C1 segment of cervical spinal cord (tissue), 14 donors: Measurements from ENCODE around the gene THUMPD1.
A peak's percentile ranks its signal among the peaks of the same experiment; 100 is the strongest.
"Not testable (repeated sequence)": the region's sequence is repeated elsewhere in the genome, so short reads cannot be mapped to it uniquely, and the experiment has no call there.

Experiments
- DNase-seq, 14 donors: peaks; one replicate each; lab custom pipeline; 2025; lab: John Stamatoyannopoulos, UW

Gene THUMPD1, protein sequence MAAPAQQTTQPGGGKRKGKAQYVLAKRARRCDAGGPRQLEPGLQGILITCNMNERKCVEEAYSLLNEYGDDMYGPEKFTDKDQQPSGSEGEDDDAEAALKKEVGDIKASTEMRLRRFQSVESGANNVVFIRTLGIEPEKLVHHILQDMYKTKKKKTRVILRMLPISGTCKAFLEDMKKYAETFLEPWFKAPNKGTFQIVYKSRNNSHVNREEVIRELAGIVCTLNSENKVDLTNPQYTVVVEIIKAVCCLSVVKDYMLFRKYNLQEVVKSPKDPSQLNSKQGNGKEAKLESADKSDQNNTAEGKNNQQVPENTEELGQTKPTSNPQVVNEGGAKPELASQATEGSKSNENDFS

GRCh38 chr16:20741554-20742285 is at the start of gene THUMPD1:
Gene THUMPD1, minus strand, starts transcription at chr16:20741818. Its CDS starts 79 bp downstream, at chr16:20741739.
- DNase-seq = peak; percentile 40 to 92 (median 86)

DNA sequence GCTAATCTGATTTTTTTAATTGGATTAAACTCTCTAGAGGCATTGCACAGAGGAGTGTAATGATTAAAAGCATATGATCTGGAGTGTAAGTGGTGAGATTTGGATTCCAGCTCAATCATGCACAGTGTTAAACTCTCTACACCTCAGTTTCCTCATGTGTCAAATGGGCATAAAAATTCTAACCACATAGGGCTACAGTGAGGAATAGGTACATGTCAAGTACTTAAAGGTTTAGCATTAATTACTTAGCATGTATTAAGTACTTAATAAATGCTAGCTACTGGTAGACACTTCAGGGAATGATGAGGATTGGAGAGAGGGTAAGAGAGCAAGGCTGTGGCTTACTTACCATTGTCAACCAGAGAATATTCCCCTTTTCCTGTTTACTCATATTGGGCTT is 47.5 kb upstream of the THUMPD1 start:
- no peak for DNase-seq

GRCh38 chr16:20784204-20784603 is 42.6 kb upstream of the THUMPD1 start:
- DNase-seq = no peak

DNA sequence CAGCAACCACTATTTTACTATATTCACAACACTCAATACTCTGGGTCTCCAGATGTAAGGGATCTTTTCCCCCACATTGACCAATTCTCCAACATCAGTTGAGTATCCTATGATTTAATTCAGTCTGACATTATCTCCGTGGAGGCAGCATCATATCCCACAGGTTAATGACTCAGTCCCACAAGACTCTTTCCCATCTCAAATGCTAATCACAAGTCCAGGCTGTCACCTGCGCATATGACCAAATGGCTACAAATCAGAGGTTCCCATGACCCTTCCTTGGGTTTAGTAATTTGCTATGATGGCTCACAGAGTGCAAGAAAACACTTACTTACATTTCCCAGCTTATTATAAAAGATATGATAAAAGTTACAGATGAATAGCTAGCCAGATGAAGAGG is 40.9 kb upstream of the THUMPD1 start:
- no peak for DNase-seq

DNA sequence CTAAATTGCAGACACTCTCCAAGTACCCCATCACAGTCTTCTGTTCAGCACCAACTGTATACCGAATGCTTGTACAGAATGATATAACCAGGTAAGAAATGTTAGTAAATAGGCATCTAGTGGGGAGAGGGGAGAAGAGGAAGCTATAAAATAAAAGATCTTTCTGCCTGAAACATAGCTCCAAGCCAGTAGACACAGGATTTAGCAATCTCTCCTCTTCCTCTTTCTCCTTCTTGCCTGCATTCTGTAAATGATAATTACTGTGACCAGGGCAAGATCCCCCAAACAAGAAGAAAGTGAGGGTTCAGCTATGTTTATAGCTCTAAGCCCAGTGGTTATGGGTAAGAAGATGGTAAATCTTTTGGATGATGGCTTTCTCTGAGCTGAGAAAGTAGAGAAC is 40.1 kb upstream of the THUMPD1 start:
- no peak for DNase-seq

DNA sequence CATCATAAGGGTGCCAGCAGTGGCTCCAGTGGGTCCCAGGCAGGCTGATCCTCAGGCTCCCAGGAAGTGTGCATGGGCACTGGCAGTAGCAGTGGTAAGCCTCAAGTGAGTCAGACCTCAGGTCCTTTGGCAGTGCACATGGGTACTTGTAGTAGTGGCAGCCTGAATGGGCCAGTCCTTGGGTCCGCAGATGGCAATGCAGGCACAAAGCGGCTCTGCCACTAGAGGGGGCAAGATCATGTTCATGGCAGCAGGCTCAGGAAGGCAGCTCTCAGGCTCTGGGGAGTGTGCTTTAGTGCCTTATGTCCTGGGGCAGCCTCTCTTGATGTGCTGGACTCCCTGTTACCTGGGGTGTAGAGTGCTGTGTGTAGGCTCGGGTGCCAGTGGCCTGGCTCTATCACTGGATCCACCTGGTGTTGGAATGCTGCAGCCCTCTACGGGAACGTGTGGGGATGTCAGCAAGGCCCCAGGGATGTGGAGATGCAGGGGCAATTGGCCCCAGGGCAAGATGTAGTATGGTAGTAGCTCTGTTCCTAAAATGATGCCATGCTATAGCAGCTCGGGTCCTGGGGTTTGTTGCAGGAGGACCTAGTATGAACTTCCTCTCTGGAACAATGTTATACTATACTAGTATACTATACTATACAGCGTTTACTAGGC is 33.2 kb upstream of the THUMPD1 start:
- DNase-seq = no peak

DNA sequence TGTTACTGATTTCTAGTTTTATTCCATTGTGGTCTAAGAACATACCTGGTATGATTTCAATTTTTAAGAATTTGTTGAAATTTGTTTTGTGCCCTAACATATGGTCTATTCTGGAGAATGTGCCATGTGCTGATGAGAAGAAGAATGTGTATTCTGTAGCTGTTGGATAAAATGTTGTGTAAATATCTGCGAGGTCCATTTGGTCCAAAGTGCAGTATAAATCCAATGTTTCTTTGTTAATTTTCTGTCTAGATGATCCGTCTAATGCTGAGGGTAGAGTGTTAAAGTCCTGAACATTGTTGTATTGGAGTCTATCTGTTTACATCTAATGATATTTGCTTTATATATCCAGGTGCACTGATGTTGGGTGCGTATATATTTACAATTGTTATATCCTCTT is 32.1 kb upstream of the THUMPD1 start:
- no peak for DNase-seq

DNA sequence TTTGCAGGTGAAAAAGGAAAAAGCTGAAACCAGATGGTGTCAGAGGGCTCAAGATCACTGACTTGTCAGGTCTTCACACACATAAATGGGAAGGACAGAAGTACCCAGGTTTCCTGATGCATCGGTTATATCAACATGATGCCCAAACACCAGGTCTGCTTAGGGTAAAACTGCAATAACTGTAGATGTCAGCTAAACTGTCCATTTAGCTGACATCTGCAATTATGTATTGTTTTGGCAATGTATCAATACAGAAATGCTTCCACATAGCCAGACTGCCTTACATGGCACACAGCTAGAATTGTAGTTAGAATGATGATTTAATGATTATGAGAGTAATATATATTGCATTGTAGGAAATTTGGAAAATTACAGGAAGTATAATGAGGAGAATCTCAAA is 27.2 kb upstream of the THUMPD1 start:
- no peak for DNase-seq

DNA sequence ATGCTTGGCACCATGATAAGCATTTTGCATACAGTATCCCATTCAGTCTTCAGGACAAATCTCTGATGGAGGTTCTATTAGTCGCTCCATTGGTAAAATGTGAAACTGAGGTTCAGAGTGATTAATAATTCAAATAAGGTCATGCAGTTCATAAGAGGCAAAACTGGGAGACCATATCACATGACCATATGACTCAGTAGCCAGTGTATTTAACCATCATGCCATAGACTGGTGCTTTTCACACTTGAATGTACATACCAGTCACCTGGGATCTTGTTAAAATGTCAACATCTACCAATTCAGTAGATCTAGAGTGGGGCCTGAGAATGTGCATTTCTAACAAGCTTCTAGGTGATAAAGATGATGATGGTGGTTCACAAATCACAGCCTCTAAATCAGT is 26.5 kb upstream of the THUMPD1 start:
- no peak for DNase-seq

- DNase-seq = no peak
These were observed 26.0 kb upstream of the THUMPD1 start for GRCh38 chr16:20767577-20767976.

DNA sequence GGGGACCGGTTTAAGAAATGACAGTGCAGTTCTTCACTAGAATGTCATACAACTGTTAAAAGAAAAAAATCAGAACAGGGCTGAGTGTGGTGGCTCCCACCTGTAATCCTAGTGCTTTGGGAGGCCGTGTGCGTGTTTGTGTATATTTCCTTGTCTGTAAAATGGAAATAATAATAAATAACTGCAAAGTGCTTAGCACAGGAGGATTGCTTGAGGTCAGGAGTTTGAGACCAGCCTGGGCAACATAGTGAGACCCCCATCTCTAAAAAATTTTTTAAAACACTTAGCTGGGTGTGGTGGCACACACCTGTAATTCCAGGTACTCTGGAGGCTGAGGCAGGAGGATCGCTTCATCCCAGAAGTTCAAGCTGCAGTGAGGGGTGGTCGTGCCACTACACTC is 24.7 kb upstream of the THUMPD1 start:
- DNase-seq = no peak

- no peak for DNase-seq
These were observed 24.1 kb upstream of the THUMPD1 start for GRCh38 chr16:20765732-20766131.

GRCh38 chr16:20764448-20764847 is 22.8 kb upstream of the THUMPD1 start:
- DNase-seq = not testable (repeated sequence)

- DNase-seq = peak in 4 of 14 donors; percentile 4 to 30 (median 8)
These were observed 22.0 kb upstream of the THUMPD1 start, which contains the start of gene ACSM3 for GRCh38 chr16:20763461-20764232. Gene ACSM3, plus strand, starts transcription at chr16:20764014. Its CDS starts 6,021 bp downstream, at chr16:20770035.

- no peak for DNase-seq
These were observed 20.9 kb upstream of the THUMPD1 start for GRCh38 chr16:20762404-20763123.

DNA sequence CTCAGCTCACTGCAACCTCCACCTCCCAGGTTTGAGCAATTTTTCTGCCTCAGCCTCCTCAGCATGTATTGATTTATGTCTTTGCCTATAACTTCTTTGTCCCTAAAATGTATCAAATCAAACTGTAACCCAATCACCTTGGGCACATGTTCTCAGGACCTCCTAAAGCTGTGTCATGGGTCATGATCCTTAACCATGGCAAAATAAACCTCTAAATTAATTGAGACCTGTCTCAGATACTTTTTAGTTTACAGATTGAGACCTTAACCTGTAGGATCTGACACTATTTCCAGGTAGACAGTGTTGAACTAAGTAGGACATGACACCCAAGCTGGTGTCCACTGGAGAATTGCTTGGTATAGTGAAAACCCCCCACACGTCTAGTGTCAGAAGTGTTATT is 19.6 kb upstream of the THUMPD1 start:
- no peak for DNase-seq

- no peak for DNase-seq
These were observed 18.7 kb upstream of the THUMPD1 start for GRCh38 chr16:20760346-20760745.

GRCh38 chr16:20755799-20756198 is 14.2 kb upstream of the THUMPD1 start:
- not testable (repeated sequence) for DNase-seq

DNA sequence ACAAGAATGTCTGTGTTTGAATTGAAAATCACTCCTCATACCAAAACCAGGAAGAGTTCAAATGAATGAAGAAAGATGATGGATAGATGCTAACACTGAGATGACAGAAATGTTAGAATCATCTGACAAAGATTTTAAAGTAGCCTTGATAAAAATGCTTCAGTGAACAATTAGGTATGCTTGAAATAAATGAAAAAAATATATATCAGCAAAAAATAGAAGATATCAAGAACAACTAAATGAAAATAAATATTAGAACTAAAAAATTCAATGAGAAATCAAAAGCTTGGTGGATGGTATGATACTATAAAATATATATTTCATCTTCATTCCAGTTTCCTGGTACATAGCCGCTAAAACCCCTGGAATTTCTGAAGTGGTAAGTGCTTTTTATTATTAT is 13.6 kb upstream of the THUMPD1 start:
- no peak for DNase-seq

- no peak for DNase-seq
These were observed 12.1 kb upstream of the THUMPD1 start for GRCh38 chr16:20753727-20754126.

DNA sequence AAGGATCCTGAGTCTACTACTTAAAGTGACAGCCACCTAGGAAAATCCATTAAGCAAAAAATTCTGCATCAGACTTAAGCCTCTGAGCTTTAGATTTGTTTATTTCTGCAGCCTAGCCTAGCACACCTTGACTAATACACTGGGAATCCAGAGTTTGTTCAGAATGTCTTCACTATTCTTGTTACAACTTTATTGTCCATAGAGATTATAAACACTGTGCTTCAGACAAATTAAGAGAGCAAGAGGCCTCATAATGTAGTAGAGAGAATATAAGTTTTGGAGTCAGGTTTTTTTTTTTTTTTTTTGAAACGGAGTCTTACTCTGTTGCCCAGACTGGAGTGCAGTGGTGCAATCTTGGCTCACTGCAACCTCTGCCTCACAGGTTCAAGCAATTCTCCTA is 8.9 kb upstream of the THUMPD1 start:
- DNase-seq = no peak
